ENCODE measurements around the gene UCP3. TPM values are rescaled to one million over a fixed set of nuclear protein-coding genes. Genes with fewer than 3 reads are reported as not detected.
A peak's percentile ranks its signal among the peaks of the same experiment; 100 is the strongest.

Gene UCP3
- total RNA-seq, 6 experiments from 2014 or later = 0.20 to 1.5 (median 0.42) TPM

GRCh38 chr11:74006743-74007304 is 2.1 kb downstream of the UCP3 start:
- 100% methylated on average over 1 of the region's 7 CpGs for WGBS (ENCODE audit: insufficient coverage, low coverage, low lambda C conversion rate, missing lambda C conversion rate)
- Histone ChIP-seq H3K27me3 (no peaks in the 10 kb centered on the region), H3K9me3 (no peaks in the 10 kb centered on the region), H3K27ac (no peak overlapping the region), H3K36me3 (no peaks in the 10 kb centered on the region), H3K4me1 (peaks cover 0 to 4% (median 0%) of the 10 kb centered on the region in 4 donors), H3K4me3 (no peak overlapping the region)
- TF ChIP-seq CTCF (IDR thresholded peaks at IDR 0.05) (no peak), POLR2A (IDR thresholded peaks at IDR 0.05) (no peak)
- intact Hi-C loops (cut with DNase I) = no loop called here
- no peak for DNase-seq
- ATAC-seq = peak in 3 of 4 donors; percentile 18 to 28 (median 27)

GRCh38 chr11:74005721-74006517 is 3.0 kb downstream of the UCP3 start:
- DNase-seq = no peak
- Histone ChIP-seq H3K9me3 (no peaks in the 10 kb centered on the region), H3K4me1 (peaks cover 0 to 4% (median 0%) of the 10 kb centered on the region in 4 donors), H3K36me3 (no peaks in the 10 kb centered on the region), H3K4me3 (no peak overlapping the region), H3K27ac (no peak overlapping the region), H3K27me3 (no peaks in the 10 kb centered on the region)
- no peak for ATAC-seq
- intact Hi-C loops (cut with DNase I) = no loop called here
- WGBS (ENCODE audit: insufficient coverage, low coverage, low lambda C conversion rate, missing lambda C conversion rate) = 95% methylated on average over 22 of the region's 29 CpGs
- no peak for TF ChIP-seq POLR2A (IDR thresholded peaks at IDR 0.05)
- TF ChIP-seq CTCF (IDR thresholded peaks at IDR 0.05) = no peak

- intact Hi-C loops (cut with DNase I) = no loop called here
- WGBS (ENCODE audit: insufficient coverage, low coverage, low lambda C conversion rate, missing lambda C conversion rate) = 76% methylated on average over 7 of the region's 11 CpGs
- Histone ChIP-seq H3K9me3 (no peaks in the 10 kb centered on the region), H3K4me3 (no peak overlapping the region), H3K36me3 (no peaks in the 10 kb centered on the region), H3K27ac (no peak overlapping the region), H3K4me1 (peaks cover 0 to 4% (median 0%) of the 10 kb centered on the region in 4 donors), H3K27me3 (no peaks in the 10 kb centered on the region)
- TF ChIP-seq CTCF (IDR thresholded peaks at IDR 0.05) (no peak), POLR2A (IDR thresholded peaks at IDR 0.05) (no peak)
- DNase-seq = no peak
- ATAC-seq = peak; percentile 33 to 70 (median 54)
Measured at GRCh38 chr11:74004759-74005615, 3.9 kb downstream of the UCP3 start.

- Histone ChIP-seq H3K9me3 (no peaks in the 10 kb centered on the region), H3K36me3 (no peaks in the 10 kb centered on the region), H3K4me1 (peaks cover 0 to 4% (median 0%) of the 10 kb centered on the region in 4 donors), H3K4me3 (no peak overlapping the region), H3K27ac (no peak overlapping the region), H3K27me3 (no peaks in the 10 kb centered on the region)
- ATAC-seq (no peak), DNase-seq (no peak)
- intact Hi-C loops (cut with DNase I) = no loop called here
- WGBS (ENCODE audit: insufficient coverage, low coverage, low lambda C conversion rate, missing lambda C conversion rate) = 91% methylated on average over 4 of the region's 6 CpGs
- no peak for TF ChIP-seq POLR2A (IDR thresholded peaks at IDR 0.05)
- no peak for TF ChIP-seq CTCF (IDR thresholded peaks at IDR 0.05)
Measured at GRCh38 chr11:74004046-74004695, 4.7 kb downstream of the UCP3 start.

Measured in right lobe of liver (tissue), 6 donors.